Aorta (tissue), 5 donors: ENCODE results near the gene AHNAK. TPM values are rescaled to one million over a fixed set of nuclear protein-coding genes. Genes with fewer than 3 reads are reported as not detected.
A peak's percentile ranks its signal among the peaks of the same experiment; 100 is the strongest.

Source experiments
- ATAC-seq: fragments of 200-7000 bp; cut with Tn5 transposase; one replicate; pipeline ENCODE4 v1.9.1; 2022; ENCODE audit warnings: moderate library complexity; ENCODE audit not compliant: low FRiP score
- DNase-seq, 2 donors: peaks; one replicate each; pipeline ENCODE4 v3.0.0-alpha.2; 2020
- H3K27ac ChIP-seq, 2 donors: one replicate each; pipeline ENCODE4 v1.5.1; 2013; ENCODE audit warnings: low read length in 2 of 2, mild to moderate bottlenecking in 2 of 2, moderate library complexity in 2 of 2, control low read depth in 1 of 2, inconsistent platforms in 1 of 2, low read depth in 1 of 2
- H3K27me3 ChIP-seq, 2 donors: one replicate each; pipeline ENCODE4 v1.6.1; 2013; ENCODE audit warnings: control low read depth in 1 of 2, low read length in 1 of 2, mild to moderate bottlenecking in 1 of 2, moderate library complexity in 1 of 2; ENCODE audit not compliant: insufficient read depth in 2 of 2, control insufficient read depth in 1 of 2
- H3K36me3 ChIP-seq, 2 donors: one replicate each; pipeline ENCODE4 v1.6.1; 2013; ENCODE audit warnings: control low read depth in 1 of 2, low read length in 1 of 2, mild to moderate bottlenecking in 1 of 2; ENCODE audit not compliant: insufficient read depth in 2 of 2, control insufficient read depth in 1 of 2
- H3K4me1 ChIP-seq, 2 donors: one replicate each; pipeline ENCODE4 v1.6.1; 2013; ENCODE audit warnings: low read length in 2 of 2, control low read depth in 1 of 2, mild to moderate bottlenecking in 1 of 2, moderate library complexity in 1 of 2; ENCODE audit not compliant: insufficient read depth in 2 of 2, control insufficient read depth in 1 of 2
- H3K4me3 ChIP-seq, 2 donors: one replicate each; pipeline ENCODE4 v1.5.1; 2013; ENCODE audit warnings: low read length in 2 of 2, control low read depth in 1 of 2, mild to moderate bottlenecking in 1 of 2
- H3K9me3 ChIP-seq: one replicate; pipeline ENCODE4 v1.6.1; 2013; ENCODE audit warnings: mild to moderate bottlenecking, low read length; ENCODE audit not compliant: control insufficient read depth
- WGBS, 2 donors: extraction: QIAGEN DNeasy Blood & Tissue Kit; methylation state at CpG; one replicate each; pipeline ENCODE4 v1.1.7; 2013; 5-methylcytosine and 5-hydroxymethylcytosine counted together
- intact Hi-C, 2 donors: fragments of 100-400 bp; cut with DNase I; formaldehyde crosslinking; loops; one replicate each; pipeline versions ENCODE4 v1.14.2 to v1.15.0; 2022
- polyA plus RNA-seq, 2 donors: library from polyadenylated mRNA; stranded (reverse); fragments of 200-250 nt; gene quantifications; one replicate each; pipeline ENCODE4 v1.2.3, GENCODE V29; 2013
- total RNA-seq, 2 donors: library from RNA; stranded (reverse); fragmentation: NEBNext Ultra II Directional; extraction: Animal tissue kit (Norgen Biotek cat#: 25700); gene quantifications; one replicate each; pipeline ENCODE4 v1.2.1, GENCODE V29; 2021
- donor health status: healthy with polysubstance abuse.
- donor health status: Bipolar disorder and iron deficiency.
- donor health status: DM: no; HTN: no; CAD: no.
- donor health status: DM: no; HTN: no; CAD: no.
- donor health status: DM: yes; HTN: yes; CAD: no.

The AHNAK gene
- total and polyA plus RNA-seq, 4 donors = 146 to 1,263 (median 693) TPM

- Histone ChIP-seq H3K4me1 (no peaks in the 10 kb centered on the region), H3K9me3 (no peaks in the 10 kb centered on the region), H3K36me3 (peaks cover 0 to under 1% of the 10 kb centered on the region in 2 donors), H3K27me3 (no peaks in the 10 kb centered on the region), H3K4me3 (no peak overlapping the region), H3K27ac (no peak overlapping the region)
- ATAC-seq = peak; percentile 44
- DNase-seq = no peak
- 70 to 73% methylated on average over 9 of the region's 9 CpGs for WGBS, 2 donors
- intact Hi-C loops = no loop called here
These were observed 74.3 kb downstream of the AHNAK start for GRCh38 chr11:62472063-62472884.

GRCh38 chr11:62471603-62472002, 75.0 kb downstream of the AHNAK start:
- ATAC-seq = no peak
- Histone ChIP-seq H3K4me1 (no peaks in the 10 kb centered on the region), H3K36me3 (peaks cover 0 to 2% of the 10 kb centered on the region in 2 donors), H3K27ac (no peak overlapping the region), H3K9me3 (no peaks in the 10 kb centered on the region), H3K4me3 (no peak overlapping the region), H3K27me3 (no peaks in the 10 kb centered on the region)
- 96 to 100% methylated on average over 7 of the region's 7 CpGs for WGBS, 2 donors
- DNase-seq = no peak
- intact Hi-C loops = no loop called here

GRCh38 chr11:62468577-62468976, 78.0 kb downstream of the AHNAK start:
- intact Hi-C loops = no loop called here
- Histone ChIP-seq H3K36me3 (peaks cover 0 to 2% of the 10 kb centered on the region in 2 donors), H3K4me1 (no peaks in the 10 kb centered on the region), H3K9me3 (no peaks in the 10 kb centered on the region), H3K27me3 (no peaks in the 10 kb centered on the region), H3K27ac (no peak overlapping the region), H3K4me3 (no peak overlapping the region)
- WGBS, 2 donors = 91% methylated on average over 2 of the region's 2 CpGs
- DNase-seq (no peak), ATAC-seq (no peak)

- DNase-seq (no peak), ATAC-seq (no peak)
- no peak overlapping the region for H3K27ac ChIP-seq
- no peaks in the 10 kb centered on the region for H3K27me3 ChIP-seq
- H3K4me3 ChIP-seq = no peak overlapping the region
- H3K36me3 ChIP-seq = peaks cover 0 to 2% of the 10 kb centered on the region in 2 donors
- WGBS, 2 donors = 89 to 92% methylated on average over 2 of the region's 2 CpGs
- H3K9me3 ChIP-seq = no peaks in the 10 kb centered on the region
- intact Hi-C loops = no loop called here
- H3K4me1 ChIP-seq = no peaks in the 10 kb centered on the region
These were observed 80.2 kb downstream of the AHNAK start for GRCh38 chr11:62466444-62466843.

GRCh38 chr11:62464655-62465054, 82.0 kb downstream of the AHNAK start:
- Histone ChIP-seq H3K36me3 (peaks cover 0 to 2% of the 10 kb centered on the region in 2 donors), H3K4me3 (no peak overlapping the region), H3K9me3 (no peaks in the 10 kb centered on the region), H3K27ac (no peak overlapping the region), H3K27me3 (no peaks in the 10 kb centered on the region), H3K4me1 (no peaks in the 10 kb centered on the region)
- no peak for DNase-seq
- WGBS, 2 donors = 80 to 81% methylated on average over 7 of the region's 7 CpGs
- intact Hi-C loops = no loop called here
- ATAC-seq = no peak

GRCh38 chr11:62463121-62463542, 83.5 kb downstream of the AHNAK start:
- ATAC-seq = no peak
- H3K27ac ChIP-seq = no peak overlapping the region
- no peaks in the 10 kb centered on the region for H3K27me3 ChIP-seq
- peaks cover 0 to 2% of the 10 kb centered on the region in 2 donors for H3K36me3 ChIP-seq
- no peaks in the 10 kb centered on the region for H3K9me3 ChIP-seq
- H3K4me1 ChIP-seq = no peaks in the 10 kb centered on the region
- WGBS, 2 donors = 91 to 93% methylated on average over 6 of the region's 6 CpGs
- DNase-seq = no peak
- H3K4me3 ChIP-seq = no peak overlapping the region
- intact Hi-C loops = no loop called here

- WGBS, 2 donors = 94 to 96% methylated on average over 9 of the region's 9 CpGs
- Histone ChIP-seq H3K36me3 (peaks cover 0 to 2% of the 10 kb centered on the region in 2 donors), H3K27me3 (no peaks in the 10 kb centered on the region), H3K4me1 (no peaks in the 10 kb centered on the region), H3K4me3 (no peak overlapping the region), H3K9me3 (no peaks in the 10 kb centered on the region), H3K27ac (no peak overlapping the region)
- ATAC-seq (no peak), DNase-seq (no peak)
- intact Hi-C loops = no loop called here
These were observed 84.1 kb downstream of the AHNAK start for GRCh38 chr11:62462508-62462892.

GRCh38 chr11:62461740-62462507, 84.7 kb downstream of the AHNAK start:
- H3K4me1 ChIP-seq = no peaks in the 10 kb centered on the region
- no peak for ATAC-seq
- no peaks in the 10 kb centered on the region for H3K27me3 ChIP-seq
- WGBS, 2 donors = 84 to 86% methylated on average over 15 of the region's 15 CpGs
- intact Hi-C loops = no loop called here
- H3K36me3 ChIP-seq = no peaks in the 10 kb centered on the region
- H3K4me3 ChIP-seq = no peak overlapping the region
- DNase-seq = no peak
- no peaks in the 10 kb centered on the region for H3K9me3 ChIP-seq
- H3K27ac ChIP-seq = no peak overlapping the region
